Hematopoietic multipotent progenitor cell treated with erythropoietin and hydrocortisone succinate and interleukin-3 and kit ligand, for 4 days (in vitro differentiated cells): ENCODE results near the gene AKTIP.
"Not testable (repeated sequence)": the region's sequence is repeated elsewhere in the genome, so short reads cannot be mapped to it uniquely, and the experiment has no call there.

ENCODE experiments used
- DNase-seq: peaks from one replicate; pipeline ENCODE4 v3.0.0-alpha.2; 2015

The AKTIP gene

DNA sequence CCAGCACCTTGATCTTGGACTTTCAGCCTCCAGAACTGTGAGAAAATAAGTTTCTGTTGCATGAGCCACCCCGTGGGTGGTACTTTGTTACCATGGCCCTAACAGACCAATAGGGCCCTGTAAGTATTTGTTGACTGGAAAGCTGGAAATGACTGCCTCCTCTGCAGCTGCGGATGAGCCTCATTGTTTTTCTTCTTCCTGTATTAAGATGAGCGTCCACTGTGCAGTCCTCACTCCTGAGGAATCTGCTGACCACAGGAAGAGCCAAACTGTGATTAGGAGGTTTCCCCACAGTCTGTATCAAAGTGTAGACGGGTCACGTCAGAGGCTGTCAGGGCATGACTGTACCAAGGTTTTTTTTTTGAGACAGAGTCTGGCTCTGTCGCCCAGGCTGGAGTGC lies 12.2 kb upstream of the AKTIP start:
- no peak for DNase-seq

DNA sequence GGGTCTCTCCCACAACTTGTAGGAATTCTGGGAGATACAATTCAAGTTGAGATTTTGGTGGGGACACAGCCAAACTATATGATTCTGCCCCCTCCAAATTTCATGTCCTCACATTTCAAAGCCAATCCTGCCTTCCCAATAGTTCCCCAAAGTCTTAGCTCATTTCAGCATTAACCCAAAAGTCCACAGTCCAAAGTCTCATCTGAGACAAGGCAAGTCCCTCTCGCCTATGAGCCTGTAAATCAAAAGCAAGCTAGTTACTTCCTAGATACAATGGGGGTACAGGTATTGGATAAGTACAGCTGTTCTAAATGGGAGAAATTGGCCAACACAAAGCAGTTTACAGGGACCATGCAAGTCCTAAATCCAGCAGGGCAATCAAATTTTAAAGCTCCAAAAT lies 9.8 kb upstream of the AKTIP start:
- DNase-seq = not testable (repeated sequence)

DNA sequence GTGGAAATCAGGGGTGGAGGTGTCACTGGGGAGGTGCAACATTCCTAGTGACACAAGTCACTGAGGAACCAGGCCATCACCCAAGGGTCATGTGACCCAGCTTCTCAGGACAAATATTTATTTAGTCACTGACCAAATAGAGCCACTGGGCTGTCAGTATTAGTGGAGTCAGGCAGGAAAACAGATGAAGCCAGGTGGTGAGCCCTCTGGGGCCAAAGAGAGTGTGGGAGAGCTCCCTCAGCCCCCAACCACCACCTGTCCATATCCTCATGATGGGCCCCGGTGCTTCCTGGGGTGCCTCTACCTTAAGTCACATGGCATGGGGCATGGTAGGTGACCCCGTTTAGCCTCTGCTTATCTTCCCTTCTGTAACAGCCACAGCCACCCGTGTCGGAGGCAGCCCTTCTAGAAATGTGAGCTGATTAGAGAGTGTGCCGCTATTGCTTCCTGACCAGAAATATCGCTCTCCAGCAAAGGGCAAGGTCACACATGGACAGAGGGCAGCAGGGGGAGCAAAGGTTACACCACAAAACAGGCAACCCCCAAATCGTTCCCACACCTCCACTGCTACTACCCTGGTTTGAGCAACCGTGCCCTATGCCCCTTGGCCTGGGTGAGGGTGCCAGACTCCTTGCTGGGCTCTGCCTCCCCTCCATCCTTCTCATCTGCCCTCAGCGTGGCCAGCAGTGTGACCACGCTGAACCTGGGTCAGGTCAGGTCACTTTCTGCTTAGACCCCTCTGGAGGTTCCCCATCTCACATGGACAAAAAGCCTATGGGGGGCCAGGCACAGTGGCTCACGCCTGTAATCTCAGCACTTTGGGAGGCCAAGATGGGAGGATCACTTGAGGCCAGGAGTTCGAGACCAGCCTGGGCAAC lies 8.6 kb upstream of the AKTIP start:
- no peak for DNase-seq

DNA sequence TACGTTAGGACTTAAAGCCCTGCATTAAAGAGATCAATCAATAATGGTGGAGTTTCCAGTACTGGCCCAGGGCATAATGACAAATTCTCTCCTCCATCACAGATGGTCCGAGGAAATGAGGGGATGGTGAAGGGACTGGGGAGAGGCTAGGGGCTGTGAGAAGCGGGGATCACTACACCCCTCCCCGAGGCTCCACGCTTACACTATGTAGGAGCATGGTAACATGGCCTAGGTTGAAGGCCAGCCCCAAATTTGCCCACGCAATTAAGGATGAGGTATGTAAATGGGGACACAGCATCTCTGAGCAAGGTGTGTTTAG lies 8.0 kb upstream of the AKTIP start:
- no peak for DNase-seq

DNA sequence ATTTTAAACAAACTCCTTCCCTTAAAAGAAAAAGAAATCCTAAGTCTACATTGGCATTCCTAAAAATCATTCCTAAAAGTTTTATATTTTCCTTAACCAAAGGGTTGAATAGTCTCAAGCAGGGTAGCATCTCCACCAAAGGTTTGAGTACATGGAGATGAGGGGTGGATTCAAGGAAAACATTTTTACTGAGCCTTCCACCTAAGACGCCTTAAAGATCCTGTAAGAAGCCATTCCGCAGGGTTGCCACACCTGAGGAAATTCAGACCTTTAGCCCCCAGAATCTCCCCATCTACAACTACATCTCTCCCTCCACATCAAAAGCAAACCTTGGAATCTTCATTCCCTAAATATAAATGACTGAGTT lies 7.7 kb upstream of the AKTIP start:
- no peak for DNase-seq

DNA sequence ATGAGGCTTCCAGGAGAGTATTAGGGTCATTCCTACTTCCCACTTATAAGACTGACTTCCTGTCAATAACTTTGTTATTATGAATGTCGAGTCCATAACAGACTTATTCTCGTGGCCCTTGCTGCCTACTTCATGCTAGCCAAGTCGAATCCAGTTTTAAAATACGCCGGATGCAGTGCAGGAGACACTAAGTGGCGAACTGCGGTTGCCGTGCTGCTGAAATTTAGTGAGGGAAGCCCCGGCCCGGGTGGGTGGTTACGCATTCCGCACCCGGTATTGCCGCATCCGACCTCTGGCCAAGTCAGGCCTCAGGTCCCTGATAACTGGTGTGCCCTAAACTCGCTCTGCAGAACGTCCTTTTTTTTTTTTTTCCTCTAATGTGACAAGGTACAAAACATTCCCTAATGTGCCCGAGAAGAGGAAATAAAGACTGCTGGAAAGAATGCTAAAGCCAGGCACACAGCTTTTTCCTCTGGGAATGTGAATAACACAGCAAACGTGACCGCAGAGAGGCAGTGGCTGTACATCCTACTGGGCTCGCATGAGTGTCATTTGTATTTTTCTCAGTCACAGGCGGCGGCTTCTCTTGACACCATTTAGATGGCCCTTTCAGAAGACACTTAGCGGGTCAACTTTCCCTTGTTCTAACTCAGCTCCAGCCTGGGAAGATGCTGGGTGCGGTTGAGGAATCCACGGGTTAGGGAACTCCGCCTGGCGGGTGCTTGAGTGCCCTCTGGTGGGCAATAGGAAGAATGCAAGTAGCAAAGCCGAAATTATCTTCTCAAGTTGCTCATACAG lies 7.1 kb upstream of the AKTIP start:
- DNase-seq = peak; percentile 69

DNA sequence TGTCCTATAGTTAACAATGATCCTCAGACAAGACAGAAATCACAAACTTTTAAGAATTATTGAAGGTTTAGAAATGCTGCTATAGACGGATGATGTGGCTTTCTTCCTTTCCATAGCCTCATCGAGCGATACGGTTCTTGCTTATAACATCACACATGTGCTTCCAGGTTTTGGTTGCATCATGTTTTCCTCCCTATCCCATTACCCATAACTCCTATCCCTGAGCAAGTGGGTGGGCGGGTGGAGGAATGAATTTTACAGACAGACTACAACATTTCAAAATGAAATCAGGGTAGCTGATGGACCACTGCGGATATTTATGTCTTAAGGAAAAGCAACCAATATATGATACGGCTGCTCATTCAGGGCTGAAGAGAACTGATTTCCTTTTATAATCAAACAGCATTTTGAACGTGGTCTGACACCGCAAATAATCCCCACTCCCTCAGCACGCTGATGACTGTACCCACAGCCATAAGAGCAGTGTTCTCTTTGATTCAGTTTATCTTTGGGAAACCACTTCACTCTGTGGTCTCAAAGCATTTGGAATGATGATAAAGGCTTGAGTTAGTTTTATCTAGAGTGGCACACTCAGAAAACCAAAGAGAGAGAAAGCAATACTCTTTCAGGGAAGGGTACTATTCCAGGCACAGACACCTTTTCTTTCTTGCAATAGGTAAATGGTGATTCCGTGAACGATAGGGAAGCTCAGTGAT lies 4.6 kb upstream of the AKTIP start:
- DNase-seq = peak; percentile 88

DNA sequence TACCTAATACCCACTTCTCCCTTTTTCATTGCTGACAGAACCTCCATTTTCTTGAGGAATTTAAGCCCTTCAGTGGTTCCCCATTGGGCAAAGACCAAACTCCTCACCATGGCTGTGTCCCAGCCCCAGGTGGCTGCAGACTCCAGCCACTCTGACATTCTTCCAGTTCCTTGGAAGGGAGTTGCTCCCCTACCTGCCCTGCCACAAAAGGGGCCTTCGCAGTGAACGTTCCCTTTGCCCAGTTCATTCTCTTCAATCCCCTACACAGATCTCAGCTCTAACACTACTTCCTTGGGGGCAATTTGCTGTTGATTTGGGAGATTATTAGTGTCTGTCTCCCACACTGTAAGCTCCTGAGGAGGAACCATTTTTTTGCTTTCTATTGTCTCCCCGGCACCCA lies 3.2 kb upstream of the AKTIP start:
- no peak for DNase-seq

DNA sequence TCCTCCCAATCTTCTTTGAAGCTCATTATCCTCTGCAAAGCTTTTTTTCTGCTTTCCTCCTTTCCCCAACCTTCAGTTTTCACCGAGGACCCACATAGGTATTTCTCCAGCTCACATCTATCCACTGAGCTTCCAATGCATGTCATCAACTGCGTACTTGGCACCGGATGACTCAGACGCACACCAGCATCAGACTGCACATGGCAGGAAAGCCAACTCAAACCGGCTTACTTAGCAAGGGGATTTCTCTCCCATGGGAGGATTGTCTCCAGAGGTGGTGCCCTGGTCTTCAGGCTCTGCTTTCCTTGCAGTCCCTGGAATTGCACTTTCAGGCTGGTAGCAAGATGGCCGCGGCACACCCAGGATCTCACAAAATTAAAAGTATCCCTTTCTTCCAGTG lies 1.7 kb upstream of the AKTIP start:
- no peak for DNase-seq

DNA sequence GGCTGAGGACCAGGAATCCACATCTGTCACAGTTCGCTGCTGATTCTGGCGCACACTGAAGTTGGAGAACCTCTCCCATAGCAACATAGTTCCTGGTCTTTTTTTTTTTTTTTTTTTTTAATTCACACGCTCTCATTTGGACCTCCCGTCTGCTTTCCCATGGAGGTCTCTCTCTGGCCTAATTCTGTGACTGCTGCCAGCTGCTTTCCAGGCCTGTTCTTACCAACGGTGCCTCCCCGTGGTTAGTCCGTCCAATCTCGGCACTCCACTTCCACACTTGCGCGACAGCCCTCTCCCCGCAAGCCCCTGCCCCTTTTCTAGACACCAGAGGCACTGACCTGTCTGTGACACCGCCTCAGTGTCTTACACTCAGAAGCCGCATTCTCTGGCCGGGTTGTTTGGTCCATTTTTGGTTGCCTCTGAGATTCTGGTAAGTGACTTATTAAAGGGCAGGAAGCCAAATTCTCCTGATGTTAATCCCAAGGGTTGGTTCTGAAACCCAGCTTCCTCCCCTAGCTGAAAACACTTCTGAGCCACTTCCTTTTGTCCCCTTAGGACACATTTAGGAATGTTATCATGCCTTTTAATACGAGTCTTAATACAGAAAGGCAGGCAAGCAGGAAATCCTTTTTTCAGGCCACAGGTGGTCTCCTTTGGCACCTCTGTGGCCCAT lies 1.1 kb upstream of the AKTIP start:
- no peak for DNase-seq

DNA sequence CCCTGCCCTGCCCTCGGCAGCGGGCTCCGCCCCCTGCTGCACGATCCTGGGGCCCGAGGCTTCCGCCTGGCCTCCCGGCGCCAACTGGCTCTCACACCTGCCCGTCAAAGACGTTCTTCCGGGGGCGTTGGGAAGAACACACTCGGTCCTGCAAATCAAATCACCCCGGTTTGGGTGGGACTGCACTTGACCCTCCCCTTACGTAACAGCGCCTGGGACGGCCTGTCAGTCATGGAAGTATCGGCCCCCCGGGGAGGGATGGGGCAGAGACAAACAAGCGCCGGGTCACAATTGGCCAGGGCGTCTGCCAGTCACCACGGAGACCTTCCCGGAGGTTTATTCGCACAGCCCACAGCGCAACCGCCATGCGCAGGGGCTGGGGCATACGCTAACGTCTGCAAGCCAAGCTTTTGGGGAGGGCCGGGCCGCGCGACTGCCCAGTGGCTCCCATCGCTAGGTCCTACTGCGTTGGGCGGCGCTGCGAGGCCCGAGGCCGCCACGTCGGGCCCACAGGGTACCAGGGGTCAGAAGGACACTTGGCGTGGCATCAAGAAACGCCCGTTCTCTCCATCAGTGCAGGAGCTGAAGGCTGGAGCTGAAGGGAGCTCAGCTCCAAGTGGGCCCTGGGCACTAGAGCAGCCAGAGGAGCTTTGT lies 388 bp upstream of the AKTIP start:
- DNase-seq = peak; percentile 100

DNA sequence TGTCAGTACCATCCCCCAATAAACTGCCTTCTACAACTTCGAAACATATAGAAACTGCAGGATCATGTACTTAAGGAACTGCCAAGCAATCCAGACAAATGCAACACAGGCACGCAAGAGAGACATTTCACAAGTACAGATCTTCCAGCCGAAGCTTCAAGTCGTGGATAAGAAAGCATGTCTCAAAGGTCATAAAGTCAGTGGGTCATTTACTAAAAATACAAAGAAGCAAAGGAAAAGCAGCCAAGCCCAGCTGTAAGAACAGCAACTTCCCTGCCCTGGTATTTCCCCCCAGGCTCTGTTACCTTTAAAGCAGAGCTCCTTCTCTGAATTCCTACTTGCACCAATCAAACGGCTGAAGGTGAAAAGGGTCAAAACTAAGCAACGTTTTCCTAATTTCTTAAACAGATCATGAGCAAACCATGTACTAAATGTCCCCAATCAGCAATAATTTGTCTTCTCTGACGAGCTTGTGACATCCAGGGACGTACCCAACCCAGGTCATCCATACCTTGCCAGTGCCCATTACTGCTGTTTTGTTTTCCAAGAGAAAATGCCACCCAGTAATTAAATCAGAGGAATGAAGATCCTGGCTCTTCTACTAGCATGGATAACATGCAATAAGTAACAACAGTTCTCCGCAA lies 1.7 kb downstream of the AKTIP start:
- no peak for DNase-seq

DNA sequence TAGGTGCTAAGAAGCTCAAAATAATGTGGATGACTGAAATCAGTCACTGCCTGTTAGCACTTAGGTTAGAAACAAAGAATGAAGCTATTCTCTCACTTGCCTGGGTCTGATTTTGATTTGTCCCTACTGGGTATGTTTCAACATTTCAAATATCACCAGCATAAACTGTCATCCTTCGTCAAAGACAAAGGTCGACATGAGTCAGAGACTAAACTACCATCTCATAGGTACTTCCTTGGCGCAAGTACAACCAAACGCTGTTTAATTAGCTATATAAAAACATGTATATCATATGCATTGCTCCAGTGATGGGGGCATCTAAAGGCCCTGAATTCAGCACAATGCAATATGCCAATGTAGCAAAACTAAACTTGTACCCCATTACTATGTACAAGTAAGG lies 4.0 kb downstream of the AKTIP start:
- DNase-seq = no peak

DNA sequence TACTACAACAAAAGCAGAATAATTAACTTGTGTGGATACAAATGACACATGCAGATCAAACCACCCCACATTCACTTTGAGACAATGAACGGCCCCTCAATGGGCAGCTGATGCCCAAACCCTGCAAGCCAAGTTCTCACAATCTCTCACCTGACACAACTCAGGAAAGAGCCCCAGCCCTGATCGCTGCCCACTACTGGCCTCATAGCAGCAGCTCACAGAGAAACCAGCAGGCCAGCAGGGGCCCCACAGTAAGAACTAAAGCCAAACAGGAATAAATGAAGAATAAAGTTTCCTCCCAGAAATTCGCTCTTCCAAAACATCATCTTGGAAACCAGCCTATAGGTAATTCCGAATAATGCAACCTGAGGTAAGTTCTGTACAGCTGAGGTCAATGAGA lies 7.7 kb downstream of the AKTIP start:
- DNase-seq = no peak

DNA sequence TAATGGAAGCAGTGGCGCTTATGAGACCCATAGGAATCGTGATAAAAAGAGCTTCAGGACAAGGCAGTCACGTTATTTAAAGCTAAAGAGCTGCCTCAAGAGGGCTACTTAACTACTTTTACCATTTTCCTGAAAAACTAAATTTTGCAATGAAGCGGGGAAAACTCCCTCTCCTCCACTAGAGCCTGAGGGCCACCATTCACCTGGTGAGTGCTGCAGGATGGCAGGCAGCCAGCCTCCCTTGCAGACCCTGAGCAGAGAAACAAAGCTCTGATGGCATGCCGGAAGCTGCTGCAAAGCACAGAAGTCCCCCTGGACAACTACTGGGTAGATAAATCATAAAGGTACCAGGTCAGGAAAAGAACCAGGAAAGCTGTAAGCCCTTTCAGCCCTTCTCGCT lies 8.4 kb downstream of the AKTIP start:
- DNase-seq = no peak

DNA sequence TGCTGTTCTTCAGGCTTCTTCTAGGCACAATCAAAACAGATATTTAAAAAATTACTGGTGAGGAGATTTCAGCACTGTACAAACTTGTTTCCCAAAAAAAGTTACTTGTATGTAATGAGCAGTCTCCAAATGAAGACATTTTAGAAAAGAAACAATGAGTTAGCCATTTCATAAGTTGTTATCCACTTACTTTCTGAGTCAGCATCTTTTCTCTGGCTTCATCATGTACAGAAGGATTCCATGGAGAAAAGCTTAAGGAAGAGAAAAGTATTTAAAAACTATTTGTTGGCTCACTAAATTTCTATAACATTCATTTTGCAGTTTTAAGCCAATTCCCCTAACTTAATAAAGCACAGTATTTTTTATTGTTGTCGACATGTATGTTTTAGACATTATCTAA lies 10.5 kb downstream of the AKTIP start:
- no peak for DNase-seq

DNA sequence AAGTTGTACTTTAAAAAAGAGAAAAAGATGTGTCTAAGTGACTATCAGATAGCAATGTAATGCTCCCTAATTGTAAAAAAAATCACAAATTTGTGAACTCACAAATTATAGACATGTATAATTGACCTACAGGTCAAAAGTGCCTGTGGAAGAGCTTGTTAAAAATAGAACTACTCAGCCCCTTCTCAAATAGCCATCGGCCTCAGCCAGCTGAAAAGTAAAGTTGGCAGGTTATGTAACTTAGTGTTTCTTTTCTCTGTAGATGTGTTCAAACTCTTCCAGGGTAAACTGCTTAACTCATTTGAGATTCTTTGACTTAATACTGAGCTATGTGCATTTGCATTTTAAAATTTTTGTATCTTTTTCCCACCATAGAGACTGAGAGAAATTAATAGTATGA lies 13.3 kb downstream of the AKTIP start:
- DNase-seq = no peak

DNA sequence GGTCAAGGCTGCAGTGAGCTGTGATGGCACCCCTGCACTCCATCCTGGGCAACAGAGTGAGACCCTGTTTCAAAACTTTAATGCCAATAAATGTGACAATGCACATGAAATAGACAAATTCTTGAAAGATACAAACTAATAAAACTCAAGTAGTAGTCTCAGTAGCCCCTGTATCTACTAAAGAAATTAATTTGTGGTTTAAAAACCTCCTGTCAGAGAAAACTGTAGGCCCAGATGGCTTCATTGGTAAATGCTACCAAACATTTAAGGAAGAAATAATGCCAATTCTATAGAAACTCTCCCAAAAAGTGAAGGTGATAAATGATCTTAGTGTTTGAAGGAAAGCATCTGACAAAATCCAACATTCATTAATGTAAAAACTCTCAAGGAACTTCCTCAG lies 16.8 kb downstream of the AKTIP start:
- no peak for DNase-seq

DNA sequence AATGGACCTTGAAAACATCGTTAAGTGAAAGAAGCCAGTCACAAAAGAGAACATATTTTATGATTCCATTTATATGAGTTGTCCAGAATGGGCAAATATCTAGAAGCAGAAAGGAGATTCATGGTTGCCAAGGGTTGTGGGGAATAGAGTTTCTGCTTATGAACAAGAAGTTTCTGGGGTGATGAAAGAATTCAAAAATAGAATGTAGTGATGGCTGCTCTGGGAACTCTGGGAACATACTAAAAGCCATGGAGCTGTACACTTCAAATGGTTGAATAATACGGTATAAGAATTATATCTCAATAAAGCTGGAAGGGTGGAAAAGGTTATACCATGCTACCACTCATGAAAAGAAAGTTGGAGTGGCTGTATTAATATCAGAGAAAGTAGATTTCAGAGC lies 18.5 kb downstream of the AKTIP start:
- DNase-seq = no peak

DNA sequence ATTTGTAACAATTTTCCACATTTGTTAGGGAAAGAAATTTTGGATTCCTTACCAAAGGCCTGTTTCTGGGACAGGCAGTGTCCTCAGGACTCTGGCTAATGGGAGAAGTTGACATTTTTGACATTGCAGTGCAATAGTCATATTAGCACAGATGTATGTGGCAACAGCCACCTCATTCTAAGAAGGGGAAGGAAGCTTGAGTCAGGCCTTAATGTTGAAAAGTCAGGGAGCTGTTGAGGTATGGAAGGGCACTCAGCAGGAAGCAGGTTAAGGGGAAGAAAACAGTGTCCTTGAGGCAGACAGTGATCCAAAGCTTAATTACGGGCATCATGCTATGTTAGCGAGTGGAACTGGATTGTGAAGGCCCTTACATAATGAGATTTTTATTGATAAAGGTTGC lies 20.9 kb downstream of the AKTIP start:
- peak; percentile 55 for DNase-seq

DNA sequence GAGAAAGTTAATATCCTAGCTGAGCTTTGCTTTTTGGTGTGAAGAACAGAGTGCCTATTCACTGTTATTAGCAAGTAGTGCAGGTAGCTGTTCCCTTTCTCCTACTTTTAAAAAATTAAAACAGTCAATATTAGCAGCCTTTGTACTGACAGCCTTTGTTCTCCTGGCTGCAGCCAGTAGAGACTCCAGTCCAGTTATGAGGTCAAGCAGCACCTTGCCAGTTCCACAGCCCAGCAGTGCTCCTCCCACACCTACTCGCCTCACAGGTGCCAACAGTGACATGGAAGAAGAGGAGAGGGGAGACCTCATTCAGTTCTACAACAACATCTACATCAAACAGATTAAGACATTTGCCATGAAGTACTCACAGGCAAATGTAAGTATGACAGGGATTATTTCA lies 22.6 kb downstream of the AKTIP start:
- DNase-seq = no peak

DNA sequence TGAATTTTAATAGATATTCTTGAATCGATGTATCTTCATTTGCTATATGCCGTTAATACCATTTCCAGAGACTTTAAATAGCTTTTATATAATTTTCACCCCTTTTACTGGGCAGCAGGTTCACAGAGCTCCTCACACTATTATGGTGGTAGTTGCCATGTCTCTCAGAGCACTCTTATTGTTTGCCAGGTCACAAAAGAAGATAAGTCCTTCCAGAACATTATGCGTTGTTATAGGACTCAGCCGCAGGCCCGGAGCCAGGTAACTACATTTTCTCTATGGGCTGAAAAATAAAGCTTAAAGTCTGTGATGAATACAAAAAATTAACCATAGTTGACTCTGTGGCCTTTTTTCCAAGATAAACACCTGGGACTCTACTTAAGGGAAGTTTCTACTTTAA lies 24.0 kb downstream of the AKTIP start:
- no peak for DNase-seq
